ENCODE data around the gene GJD2.

DNA sequence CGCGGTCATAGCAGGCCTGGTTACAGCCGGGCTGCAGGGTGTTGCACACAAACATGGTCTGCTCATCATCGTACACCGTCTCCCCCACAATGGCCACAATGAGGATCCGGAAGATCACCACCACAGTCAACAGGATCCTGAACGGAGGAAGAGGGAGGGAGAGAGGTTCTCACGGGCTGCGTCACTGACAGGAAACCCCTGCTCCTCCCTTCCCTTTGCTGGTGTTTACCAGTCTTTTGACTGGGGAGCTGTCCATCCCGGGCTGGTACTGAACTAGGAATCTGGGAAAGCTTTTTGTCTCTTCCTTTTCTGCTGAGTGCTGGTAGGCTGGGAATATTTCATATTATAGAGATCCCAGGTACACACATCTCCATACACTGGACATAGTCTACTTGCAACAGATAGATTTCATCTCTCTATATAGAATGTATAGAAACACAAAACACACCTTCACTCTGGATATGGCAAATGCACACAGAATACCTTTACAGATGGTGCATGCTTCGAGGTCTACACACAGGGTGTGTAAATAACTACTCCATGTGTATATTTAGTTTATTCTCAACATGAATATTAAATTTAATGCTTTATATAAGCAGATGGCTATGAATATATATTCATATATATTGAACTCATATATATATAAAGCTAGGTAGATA is 1.4 kb downstream of the GJD2 start:
- TF ChIP-seq, protein P1, sequence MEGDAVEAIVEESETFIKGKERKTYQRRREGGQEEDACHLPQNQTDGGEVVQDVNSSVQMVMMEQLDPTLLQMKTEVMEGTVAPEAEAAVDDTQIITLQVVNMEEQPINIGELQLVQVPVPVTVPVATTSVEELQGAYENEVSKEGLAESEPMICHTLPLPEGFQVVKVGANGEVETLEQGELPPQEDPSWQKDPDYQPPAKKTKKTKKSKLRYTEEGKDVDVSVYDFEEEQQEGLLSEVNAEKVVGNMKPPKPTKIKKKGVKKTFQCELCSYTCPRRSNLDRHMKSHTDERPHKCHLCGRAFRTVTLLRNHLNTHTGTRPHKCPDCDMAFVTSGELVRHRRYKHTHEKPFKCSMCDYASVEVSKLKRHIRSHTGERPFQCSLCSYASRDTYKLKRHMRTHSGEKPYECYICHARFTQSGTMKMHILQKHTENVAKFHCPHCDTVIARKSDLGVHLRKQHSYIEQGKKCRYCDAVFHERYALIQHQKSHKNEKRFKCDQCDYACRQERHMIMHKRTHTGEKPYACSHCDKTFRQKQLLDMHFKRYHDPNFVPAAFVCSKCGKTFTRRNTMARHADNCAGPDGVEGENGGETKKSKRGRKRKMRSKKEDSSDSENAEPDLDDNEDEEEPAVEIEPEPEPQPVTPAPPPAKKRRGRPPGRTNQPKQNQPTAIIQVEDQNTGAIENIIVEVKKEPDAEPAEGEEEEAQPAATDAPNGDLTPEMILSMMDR (conservative IDR thresholded peaks at IDR 0.05 in 1 of 2, IDR thresholded peaks at IDR 0.05 in 1 of 2; ENCODE audit: extremely low read depth in 1 of 2, insufficient read depth in 1 of 2, low read depth in 1 of 2, low read length in 2 of 2), result no peak
- no peak for TF ChIP-seq EZH2 (IDR thresholded peaks at IDR 0.05; ENCODE audit: borderline replicate concordance, low read length)

Measured in mammary epithelial cell (primary cell).